IPS-NIHi7 (cell line): ENCODE measurements around the gene HRH1.

ENCODE experiments used
- DNase-seq: peaks from one replicate; pipeline ENCODE4 v3.0.0; 2012; ENCODE audit warnings: mixed read lengths; ENCODE audit errors: extremely low spot score

Gene HRH1

DNA sequence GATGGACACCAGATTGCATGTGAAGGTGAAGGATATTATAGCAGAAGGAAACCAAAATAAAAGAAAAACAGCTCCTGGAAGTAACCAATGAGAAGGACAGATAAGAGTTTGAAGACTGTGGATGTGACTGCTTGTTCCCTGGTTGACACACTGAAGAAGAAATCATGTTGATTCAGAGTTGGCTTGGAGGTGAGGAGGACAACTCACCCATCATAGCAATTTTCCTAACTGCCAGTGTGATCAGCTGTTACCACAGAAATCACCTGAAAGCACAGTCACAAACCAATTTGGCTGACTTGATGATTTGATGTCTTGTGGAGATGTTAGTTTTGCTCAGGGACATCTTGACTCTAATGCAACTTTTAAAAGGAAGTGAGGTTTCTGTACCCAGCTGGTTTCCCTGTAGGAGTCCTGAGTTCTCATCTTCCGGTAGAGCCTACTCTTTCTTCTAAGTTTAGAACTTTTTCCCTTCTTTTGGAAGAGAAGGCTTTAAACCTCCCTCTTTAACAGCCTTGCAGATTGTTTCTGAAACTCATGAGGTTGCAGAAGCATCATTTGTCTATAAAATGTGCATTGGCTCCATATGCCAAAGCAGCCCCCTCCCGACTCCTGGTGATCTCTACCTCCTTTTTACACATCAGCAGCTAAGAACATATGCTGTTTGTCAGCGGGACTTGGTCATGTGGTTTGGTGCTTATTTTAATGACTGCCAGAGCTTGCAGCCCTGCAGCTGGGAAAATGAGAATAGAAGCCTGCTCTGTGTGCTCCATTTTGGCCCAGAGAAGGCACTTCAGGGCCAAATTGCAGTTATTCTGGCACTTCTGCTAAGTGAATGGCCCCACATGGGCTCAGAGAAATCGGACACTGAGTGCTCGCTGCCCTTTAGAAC lies 128.2 kb downstream of the HRH1 start:
- DNase-seq, result no peak

DNA sequence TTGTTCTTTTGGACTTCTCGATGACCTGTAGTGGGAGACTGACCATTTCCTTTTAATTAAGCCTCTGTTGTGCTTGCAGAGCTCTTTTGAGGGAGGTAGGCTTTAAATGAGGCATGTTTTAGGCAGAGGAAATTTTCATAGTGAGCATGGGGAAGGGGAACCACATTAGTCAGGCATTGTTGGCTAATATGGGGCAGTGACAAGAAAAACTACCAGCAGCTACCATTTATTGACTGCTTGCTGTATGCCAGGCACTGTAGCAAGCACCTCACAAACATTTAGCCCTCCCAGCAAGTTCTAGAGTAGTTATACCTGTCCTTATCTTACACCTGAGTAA lies 128.8 kb downstream of the HRH1 start:
- DNase-seq, result no peak

DNA sequence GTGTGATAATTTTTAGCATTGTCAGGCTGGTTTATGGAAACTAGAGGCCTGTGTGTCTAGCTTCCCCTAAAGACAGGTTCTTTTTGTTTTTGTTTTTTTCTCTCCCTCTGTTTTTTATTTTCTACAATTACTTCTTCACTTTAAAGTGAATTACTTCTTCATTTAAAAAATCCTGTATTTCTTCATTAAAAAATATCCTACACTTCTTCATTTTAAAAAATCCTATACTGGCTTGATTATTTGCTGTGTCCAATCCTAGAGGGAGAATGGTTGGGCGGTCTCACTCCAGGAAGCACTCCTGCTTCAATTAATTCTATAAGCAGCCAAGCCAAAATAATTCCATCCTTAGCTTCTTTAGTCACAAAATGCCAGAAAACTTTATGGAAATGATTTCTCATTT lies 129.7 kb downstream of the HRH1 start:
- DNase-seq, result no peak

DNA sequence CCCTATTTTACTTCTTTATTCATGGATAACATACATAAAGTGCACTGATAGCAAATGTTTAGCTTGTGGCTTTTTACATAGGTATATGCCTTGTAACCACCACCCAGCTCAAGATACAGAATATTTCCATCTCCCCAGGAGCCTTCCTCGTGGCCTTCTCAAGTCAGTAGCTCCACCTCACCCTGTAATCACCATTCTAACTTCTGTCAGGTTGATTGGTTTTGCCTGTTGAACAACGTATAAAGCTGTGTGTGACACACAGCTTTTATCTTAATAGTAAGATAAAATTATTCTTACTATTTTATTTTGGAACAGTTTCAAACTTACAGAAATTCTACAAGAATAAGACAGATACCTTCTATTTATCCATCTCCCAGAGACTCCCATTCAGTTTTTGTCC lies 131.2 kb downstream of the HRH1 start:
- no peak for DNase-seq

DNA sequence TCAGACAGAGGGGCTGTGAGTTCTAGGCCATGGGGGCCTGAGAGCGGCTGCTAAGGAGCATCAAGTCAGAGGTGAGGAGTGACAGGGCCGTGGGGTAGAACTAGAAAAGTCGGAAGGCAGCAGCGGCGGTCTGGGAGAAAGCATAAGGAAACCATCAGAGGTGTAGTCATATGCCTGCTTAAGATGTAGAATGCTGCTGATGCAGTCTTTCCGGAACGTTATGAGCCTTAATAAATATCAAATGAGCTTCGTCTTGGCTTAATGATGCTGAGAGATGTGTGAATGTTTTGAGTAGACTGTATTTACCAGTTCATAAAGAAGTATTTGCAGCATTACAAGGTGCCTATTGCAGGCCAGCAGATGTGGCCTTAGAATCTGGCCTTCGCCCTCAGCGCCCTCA lies 133.1 kb downstream of the HRH1 start:
- no peak for DNase-seq

- DNase-seq, result no peak
Observed at GRCh38 chr3:11288021-11288491, 133.8 kb downstream of the HRH1 start.

GRCh38 chr3:11288786-11289637 lies 134.7 kb downstream of the HRH1 start:
- no peak for DNase-seq

DNA sequence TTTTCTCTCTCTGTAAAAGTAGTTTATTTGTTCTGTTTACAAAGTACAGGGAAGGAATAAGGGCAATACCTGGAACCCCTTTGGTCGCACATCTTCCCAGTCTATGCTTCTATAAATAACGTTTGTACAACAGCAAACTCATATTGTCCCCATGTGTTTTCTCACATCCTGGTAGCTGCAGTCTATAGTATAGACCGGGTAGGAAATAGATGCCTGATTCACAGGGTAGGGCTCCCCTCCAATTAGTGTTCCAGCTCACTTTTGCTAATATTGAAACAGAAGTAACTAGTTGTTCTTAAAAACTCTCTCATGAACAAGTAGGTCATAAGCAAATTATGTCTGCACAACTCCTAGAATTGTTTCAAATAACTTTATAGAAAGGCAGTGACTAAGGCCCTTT lies 135.6 kb downstream of the HRH1 start:
- DNase-seq, result no peak

- DNase-seq, result no peak
Observed at GRCh38 chr3:11290743-11291680, 136.7 kb downstream of the HRH1 start.

DNA sequence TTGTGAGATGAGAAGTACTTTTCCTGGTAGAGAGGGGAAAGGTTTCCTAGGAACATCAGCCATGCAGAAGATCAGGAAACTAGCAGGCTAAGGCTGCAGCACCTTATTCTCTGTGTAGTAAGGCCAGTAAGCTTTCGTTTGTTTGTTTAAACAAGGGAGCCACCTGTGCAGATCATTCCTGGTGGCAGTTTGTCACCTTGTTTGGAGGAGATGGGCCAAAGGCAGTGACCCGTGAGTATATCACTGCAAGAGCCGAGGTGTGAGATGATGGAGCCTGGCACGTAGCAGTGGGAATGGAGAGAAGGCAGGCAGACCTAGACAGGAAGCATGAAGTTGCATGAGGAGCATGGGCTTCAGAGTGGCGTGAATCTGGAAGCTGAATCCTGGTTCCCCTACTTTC lies 137.5 kb downstream of the HRH1 start:
- no peak for DNase-seq

DNA sequence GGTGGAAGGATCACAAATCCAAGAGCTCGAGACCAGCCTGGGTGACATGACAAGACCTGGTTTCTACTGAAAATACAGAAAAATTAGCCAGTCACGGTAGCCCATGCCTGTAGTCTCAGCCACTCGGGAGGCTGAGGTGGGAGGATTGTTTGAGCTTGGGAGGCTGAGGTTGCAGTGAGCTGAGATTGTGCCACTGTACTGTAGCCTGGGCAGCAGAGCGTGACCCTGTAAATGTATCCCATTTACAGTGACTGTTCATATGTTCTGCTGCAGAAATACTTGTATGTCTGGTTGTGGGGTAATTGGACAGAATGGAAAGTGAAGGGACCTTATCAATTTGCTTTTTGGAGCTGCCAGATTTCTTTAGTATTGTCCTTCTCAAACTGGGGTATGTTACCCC lies 142.8 kb downstream of the HRH1 start:
- DNase-seq, result no peak

- DNase-seq, result no peak
Observed at GRCh38 chr3:11300970-11301369, 146.7 kb downstream of the HRH1 start.

DNA sequence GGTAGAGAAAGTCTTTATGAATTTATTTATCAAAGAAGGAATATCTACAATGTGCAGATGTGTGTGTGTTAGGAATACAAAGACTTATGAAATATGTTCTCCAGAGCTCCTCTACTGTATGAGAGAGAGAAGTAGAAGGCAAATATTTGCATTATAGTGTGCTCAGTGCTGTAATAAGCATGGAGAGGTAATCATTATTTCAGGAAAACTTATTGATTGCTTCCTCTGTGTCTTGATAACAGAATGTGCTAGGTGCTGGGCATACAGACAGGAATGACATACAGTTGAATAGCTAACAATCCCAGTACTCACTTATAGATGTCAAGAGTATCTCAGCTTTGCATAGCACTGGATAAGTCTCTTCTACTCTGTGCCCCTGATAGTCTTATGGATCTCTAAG lies 148.2 kb downstream of the HRH1 start:
- no peak for DNase-seq

GRCh38 chr3:11304175-11304574 lies 149.9 kb downstream of the HRH1 start:
- no peak for DNase-seq

DNA sequence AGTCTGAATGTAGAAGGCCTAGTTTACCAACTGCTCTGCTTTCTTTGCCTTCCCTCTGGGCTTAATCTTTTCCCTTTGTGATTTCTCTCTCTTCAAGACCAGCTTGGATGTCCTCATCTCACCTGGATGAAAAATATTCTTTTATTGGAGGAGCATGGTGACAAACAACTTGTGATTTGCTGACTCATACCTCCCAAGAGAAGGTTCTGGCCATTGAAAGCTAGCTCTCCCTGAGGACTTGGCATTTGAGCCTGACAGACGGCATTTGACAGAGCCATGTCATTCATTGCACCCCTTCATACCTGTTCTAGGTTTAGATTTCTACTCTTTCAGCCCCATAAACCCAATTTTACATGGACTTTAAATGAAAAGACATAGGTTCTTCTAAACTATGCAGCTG lies 151.2 kb downstream of the HRH1 start:
- no peak for DNase-seq

DNA sequence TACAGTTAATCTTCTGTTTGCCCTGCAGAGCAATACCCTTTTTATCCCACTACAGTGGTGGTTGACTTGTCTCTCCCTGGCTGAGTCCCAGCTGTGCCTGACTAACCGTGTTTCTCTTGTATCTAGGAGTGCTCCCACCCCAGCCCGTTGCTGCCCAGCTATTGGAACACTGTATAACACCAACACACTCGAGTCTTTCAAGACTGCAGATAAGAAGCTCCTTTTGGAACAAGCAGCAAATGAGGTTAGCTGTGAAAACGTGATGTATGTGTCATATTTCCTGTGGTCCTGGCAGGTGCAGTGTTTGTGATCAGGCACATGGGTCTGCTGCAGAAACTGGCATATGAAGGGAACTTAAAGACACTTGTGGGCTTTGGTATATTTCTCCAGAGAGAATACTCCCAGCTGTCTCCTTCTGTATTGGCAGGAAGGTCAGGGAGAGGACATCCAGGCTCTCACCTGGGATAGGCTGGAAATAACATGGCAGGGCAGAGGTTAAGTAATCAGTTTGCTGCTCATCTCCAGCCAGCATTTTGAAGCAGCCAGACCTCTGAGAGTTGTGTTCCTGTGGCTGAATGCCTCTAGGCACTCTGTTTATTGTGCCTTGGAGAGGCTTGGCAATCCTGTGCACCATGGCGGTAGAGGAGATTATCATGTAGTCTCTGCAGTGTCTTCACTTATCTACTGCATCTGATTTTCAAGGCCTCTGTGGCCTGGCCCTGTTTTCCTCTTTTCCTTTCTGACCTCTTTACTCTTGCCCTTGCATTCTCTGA lies 152.7 kb downstream of the HRH1 start:
- DNase-seq, result no peak

- no peak for DNase-seq
Observed at GRCh38 chr3:11307830-11308432, 153.6 kb downstream of the HRH1 start.

GRCh38 chr3:11310258-11310657 lies 156.0 kb downstream of the HRH1 start:
- DNase-seq, result no peak

GRCh38 chr3:11312166-11312565 lies 157.9 kb downstream of the HRH1 start:
- no peak for DNase-seq
